ENCODE data around the gene SAMD7.

The SAMD7 gene

DNA sequence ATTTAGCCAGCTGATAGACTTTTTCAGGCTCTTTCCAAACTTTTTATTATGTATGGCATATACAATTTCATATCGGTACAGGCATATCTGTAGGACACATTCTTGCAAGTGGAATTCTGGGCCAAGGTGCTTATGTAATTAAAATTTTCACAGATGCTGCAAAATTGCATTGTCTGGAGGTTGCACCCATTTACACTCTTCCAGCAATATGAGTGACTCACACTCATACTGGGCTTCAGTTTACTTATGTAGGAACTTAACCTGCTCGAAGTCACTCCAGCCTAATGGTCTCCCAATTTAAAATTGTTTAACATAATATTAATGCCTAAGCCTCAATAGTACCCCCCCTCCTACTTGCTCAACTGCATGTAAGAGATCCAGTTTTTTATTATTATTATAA lies 44.0 kb downstream of the SAMD7 start:
- no peak for DNase-seq (ENCODE audit: extremely low read depth, low read depth)
- TF ChIP-seq, protein P1, sequence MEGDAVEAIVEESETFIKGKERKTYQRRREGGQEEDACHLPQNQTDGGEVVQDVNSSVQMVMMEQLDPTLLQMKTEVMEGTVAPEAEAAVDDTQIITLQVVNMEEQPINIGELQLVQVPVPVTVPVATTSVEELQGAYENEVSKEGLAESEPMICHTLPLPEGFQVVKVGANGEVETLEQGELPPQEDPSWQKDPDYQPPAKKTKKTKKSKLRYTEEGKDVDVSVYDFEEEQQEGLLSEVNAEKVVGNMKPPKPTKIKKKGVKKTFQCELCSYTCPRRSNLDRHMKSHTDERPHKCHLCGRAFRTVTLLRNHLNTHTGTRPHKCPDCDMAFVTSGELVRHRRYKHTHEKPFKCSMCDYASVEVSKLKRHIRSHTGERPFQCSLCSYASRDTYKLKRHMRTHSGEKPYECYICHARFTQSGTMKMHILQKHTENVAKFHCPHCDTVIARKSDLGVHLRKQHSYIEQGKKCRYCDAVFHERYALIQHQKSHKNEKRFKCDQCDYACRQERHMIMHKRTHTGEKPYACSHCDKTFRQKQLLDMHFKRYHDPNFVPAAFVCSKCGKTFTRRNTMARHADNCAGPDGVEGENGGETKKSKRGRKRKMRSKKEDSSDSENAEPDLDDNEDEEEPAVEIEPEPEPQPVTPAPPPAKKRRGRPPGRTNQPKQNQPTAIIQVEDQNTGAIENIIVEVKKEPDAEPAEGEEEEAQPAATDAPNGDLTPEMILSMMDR (IDR thresholded peaks at IDR 0.05; ENCODE audit: low read depth, low read length, missing control alignments), result no peak

DNA sequence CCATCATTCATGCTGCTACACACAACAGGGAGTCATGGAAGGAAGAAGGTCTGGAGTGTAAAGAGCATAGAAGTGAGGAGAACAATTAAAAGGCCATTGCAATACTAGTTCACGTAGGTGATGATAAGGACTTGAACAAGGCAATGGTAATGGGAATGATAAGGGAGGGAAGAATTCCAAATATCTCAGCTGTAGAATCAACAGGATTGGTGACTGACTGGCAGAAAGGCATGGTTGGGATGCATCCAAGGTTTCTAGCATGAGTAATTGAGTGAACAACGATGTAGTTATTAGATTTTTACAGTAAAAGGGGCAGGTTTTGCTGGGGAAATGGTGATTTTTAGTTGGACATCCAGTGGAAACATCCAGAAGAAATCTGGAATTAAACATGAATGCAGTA lies 52.8 kb downstream of the SAMD7 start:
- TF ChIP-seq, protein P1 (IDR thresholded peaks at IDR 0.05; ENCODE audit: low read depth, low read length, missing control alignments), result no peak
- no peak overlapping the region for H3K4me3 ChIP-seq (replicated peaks; ENCODE audit: low read depth, low read length)
- DNase-seq (ENCODE audit: extremely low read depth, low read depth), result no peak

More for the DNA sequence above, 44.0 kb downstream of the SAMD7 start:
- H3K4me3 ChIP-seq (replicated peaks; ENCODE audit: low read depth, low read length), result no peak overlapping the region

DNA sequence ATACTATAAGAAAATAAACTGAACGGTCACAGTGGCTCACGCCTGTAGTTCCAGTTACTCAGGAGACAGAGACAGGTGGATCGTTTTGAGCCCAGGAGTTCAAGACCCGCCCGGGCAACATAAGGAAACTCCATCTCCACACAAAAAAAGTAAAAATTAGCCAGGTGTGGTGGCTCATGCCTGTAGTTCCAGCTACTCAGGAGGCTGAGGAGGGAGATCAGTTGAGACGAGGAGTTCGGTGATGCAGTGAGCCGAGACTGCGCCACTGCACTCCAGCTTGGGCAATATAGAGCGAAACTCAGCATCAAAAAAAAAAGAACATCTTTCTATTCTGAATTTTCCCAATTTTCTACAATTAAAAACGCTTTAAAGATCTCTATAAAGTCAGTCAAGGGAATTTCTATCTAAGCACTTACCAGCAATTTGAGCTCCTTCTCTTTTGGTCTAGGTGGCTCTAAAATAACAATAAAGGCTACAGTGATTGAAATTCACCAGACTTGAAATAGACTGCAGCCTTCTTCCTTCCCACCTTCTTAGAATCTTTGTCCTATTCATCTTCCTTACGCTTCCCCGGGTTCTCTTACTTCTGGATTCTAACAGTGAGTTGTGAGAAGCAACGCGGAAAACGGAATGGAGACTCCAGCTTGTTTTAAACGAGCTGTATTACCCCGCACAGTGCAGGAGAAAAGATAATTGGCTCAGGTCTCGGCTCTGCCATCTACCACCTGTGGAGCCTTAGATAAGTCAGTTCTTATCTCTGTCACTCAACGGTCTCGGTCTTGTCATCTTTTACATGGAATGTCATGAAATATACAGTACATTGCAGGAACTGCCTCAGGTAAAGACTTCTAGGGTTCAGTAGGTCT lies 54.4 kb downstream of the SAMD7 start:
- TF ChIP-seq, protein P1 (IDR thresholded peaks at IDR 0.05; ENCODE audit: low read depth, low read length, missing control alignments), result no peak
- peak overlapping the region; percentile 78 for H3K4me3 ChIP-seq (replicated peaks; ENCODE audit: low read depth, low read length)
- no peak for DNase-seq (ENCODE audit: extremely low read depth, low read depth)

DNA sequence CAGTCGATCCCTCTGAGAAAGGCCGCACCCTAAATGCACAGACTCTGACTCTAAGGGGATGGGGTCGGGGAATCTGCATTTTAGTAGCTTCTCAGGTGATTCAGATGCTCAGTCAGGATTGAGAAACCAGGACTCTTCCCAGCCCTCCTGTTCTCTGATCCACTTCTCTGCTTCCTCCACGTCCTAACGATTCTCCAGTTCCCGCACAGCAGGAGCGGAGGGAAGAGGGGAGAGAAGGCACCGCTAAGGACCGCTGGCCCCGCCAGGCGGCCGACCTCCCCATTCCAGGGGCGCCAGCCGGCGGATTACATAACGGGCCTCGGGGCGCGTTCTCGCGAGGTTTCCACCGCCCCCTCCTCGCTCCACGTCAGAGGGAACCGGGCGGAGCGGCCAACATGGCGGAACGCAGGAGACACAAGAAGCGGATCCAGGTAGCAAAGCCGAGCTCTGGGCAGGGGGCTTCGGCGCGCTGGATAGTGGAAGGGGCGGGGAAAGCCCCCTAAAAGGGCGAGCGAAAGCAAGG lies 55.1 kb downstream of the SAMD7 start, which contains the start of gene SEC62:
Gene SEC62 (plus strand): TSS at position 380 of the 523 bp plus-strand sequence. CDS start 16 bp downstream, at position 396.
- H3K4me3 ChIP-seq (replicated peaks; ENCODE audit: low read depth, low read length), result peak within 1 kb of the TSS; percentile 78
- TF ChIP-seq, protein P1 (IDR thresholded peaks at IDR 0.05; ENCODE audit: low read depth, low read length, missing control alignments), result no peak
- peak; percentile 68 for DNase-seq (ENCODE audit: extremely low read depth, low read depth)

DNA sequence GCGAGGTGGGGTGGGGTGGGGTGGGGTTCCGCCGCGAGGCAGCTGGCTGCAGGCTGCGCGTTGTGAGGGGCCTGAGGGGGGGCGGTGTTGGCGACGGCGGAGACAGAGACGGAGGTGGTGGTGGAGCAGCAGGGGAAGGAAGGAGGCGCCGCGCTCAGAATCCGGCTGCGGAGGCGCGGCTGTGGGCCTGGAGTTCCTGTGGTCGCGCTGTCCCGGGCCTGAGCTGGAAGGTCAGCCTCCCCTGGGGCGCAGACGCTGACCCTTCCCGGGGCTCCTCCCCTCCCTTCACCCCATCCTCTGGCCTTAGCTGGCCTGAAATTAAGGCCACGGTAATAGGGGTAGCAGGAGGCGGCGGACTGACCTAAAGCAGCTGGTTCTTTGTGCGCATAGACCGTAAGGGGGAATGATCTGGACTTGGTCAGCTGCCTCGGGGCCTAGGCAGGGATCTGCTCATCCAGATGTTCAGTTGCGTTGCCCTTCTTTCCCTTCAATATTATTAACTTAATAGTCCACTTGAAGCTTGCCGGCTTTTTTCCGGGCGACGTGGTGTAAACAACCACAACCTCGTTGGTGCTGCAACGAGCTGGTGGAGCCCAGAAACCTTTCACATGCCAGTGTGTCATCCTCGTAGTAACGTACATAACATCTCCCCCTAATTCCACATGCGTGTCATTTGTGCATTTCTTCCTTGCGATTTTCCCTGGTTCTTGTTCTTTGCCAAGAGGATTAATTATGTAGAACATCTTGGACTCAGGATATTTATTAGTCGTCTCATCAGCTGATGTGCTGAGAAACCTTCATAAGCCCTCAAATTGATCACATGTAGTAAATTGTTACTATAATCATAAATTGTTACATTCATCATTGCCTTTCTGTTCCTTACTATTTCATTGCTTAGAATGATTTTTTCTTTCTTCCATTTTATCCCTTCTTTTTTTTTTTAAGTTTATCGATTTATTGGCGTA lies 55.9 kb downstream of the SAMD7 start:
- peak; percentile 2 for DNase-seq (ENCODE audit: extremely low read depth, low read depth)
- TF ChIP-seq, protein P1 (IDR thresholded peaks at IDR 0.05; ENCODE audit: low read depth, low read length, missing control alignments), result no peak
- peak overlapping the region; percentile 78 for H3K4me3 ChIP-seq (replicated peaks; ENCODE audit: low read depth, low read length)

DNA sequence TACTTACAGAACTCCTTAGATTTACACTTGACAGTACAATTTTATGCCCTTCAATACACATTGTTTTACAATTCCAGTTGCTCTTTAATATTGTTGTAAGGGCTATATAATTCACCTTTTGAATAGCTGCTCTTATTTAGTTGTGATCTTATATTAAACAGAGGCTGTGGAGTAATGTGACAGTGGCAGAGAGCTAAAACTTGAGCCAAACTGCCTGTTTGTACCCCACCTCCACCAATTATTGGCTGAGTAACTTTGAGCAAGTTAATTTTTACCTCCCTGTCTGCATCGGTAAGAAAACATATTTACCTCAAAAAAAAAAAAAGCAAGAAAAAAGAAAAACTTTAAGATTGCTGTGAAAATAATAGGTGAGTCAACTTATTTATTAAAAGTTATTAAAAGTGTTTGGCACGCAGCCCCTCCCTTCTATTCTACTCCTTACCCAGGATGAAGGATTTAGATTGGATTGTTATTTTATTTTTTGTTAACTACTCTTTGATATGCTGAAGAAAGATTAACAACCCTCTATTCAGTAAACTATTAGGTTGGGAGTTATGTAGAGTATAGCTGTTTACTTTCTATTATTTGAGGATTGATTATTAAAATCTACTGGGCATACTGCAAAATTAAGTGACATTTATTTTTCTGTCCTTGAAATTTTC lies 57.0 kb downstream of the SAMD7 start:
- H3K4me3 ChIP-seq (replicated peaks; ENCODE audit: low read depth, low read length), result peak overlapping the region; percentile 78
- DNase-seq (ENCODE audit: extremely low read depth, low read depth), result no peak
- TF ChIP-seq, protein P1 (IDR thresholded peaks at IDR 0.05; ENCODE audit: low read depth, low read length, missing control alignments), result no peak
